Measurements from ENCODE around the gene SERINC1.

The SERINC1 gene

DNA sequence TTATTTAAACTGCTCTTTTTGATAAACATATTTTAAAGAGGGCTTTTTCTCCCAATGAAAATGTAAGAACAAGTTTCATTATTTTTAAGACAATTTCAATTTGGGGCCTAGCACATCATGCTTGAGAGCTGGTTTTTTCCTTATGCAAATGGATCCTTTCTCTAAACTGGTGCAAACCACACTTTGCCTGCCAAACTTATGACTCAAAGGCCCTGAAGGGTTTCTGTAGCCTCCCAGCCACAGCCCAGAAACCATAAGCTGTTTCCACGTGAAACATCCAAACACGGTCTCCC, 72.6 kb downstream of the SERINC1 start:
- Histone ChIP-seq H3K36me3 (replicated peaks) (no peaks in the 10 kb centered on the region), H3K27me3 (replicated peaks) (no peaks in the 10 kb centered on the region), H3K4me3 (ENCODE audit: low read depth, low read length) (no peak overlapping the region), H3K27ac (no peak overlapping the region)
- TF ChIP-seq, protein P1, sequence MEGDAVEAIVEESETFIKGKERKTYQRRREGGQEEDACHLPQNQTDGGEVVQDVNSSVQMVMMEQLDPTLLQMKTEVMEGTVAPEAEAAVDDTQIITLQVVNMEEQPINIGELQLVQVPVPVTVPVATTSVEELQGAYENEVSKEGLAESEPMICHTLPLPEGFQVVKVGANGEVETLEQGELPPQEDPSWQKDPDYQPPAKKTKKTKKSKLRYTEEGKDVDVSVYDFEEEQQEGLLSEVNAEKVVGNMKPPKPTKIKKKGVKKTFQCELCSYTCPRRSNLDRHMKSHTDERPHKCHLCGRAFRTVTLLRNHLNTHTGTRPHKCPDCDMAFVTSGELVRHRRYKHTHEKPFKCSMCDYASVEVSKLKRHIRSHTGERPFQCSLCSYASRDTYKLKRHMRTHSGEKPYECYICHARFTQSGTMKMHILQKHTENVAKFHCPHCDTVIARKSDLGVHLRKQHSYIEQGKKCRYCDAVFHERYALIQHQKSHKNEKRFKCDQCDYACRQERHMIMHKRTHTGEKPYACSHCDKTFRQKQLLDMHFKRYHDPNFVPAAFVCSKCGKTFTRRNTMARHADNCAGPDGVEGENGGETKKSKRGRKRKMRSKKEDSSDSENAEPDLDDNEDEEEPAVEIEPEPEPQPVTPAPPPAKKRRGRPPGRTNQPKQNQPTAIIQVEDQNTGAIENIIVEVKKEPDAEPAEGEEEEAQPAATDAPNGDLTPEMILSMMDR (IDR thresholded peaks at IDR 0.05; ENCODE audit: low read depth, low read length, missing control alignments): no peak
- DNase-seq: no peak
- in situ Hi-C loops (cut with HindIII; ENCODE audit: low pct_ligation_motif_present, low sequenced_read_pairs): no loop called here

DNA sequence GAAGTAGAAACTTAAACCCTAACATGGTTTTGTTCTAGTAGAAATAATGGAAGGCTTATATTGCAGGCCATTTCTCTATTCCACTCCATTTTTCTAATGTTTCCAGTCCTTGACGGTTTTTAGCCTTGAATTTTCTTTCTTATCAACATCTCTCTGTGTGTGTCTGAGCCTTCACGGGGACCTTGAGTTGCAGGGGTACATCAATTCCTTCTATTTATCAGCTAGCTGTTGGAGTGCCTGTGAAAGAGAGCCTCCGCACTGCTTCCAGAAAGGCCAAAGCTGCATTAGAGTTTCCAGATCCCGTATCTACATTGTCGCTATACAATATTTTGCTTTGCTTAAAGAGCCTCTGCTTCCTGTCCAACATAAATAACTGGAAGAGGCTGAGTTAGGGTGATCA, 77.6 kb downstream of the SERINC1 start:
- TF ChIP-seq, protein P1 (IDR thresholded peaks at IDR 0.05; ENCODE audit: low read depth, low read length, missing control alignments): no peak
- DNase-seq: no peak
- Histone ChIP-seq H3K4me3 (ENCODE audit: low read depth, low read length) (no peak overlapping the region), H3K27me3 (replicated peaks) (no peaks in the 10 kb centered on the region), H3K36me3 (replicated peaks) (no peaks in the 10 kb centered on the region), H3K27ac (no peak overlapping the region)
- in situ Hi-C loops (cut with HindIII; ENCODE audit: low pct_ligation_motif_present, low sequenced_read_pairs): no loop called here

DNA sequence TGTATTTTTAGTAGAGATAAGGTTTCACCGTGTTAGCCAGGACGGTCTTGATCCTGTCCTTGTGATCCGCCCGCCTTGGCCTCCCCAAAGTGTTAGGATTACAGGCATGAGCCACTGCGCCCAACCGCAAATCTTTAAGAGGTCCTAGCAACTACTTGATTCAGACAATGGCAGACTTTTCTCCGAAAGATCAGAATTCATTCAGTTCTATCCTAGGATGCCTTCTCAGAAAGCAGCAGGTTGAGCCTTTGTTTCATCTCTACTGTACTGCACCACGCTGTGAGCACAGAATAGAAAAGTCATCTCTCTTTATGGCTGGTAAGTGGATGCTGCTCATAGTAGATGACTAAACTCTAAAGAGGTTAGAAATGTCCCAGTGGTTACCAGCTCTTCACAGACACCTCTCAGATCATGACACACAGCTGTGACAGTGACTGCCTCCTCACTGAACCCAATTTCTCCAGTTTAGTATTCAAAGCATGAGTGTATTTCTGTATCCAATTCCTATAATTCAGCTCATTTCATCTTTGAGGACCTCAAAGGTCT, 78.2 kb downstream of the SERINC1 start:
- TF ChIP-seq, protein P1 (IDR thresholded peaks at IDR 0.05; ENCODE audit: low read depth, low read length, missing control alignments): no peak
- Histone ChIP-seq H3K36me3 (replicated peaks) (no peaks in the 10 kb centered on the region), H3K4me3 (ENCODE audit: low read depth, low read length) (no peak overlapping the region), H3K27ac (no peak overlapping the region), H3K27me3 (replicated peaks) (no peaks in the 10 kb centered on the region)
- in situ Hi-C loops (cut with HindIII; ENCODE audit: low pct_ligation_motif_present, low sequenced_read_pairs): no loop called here
- DNase-seq: no peak
